ENCODE results near the gene SAP30BP.

DNA sequence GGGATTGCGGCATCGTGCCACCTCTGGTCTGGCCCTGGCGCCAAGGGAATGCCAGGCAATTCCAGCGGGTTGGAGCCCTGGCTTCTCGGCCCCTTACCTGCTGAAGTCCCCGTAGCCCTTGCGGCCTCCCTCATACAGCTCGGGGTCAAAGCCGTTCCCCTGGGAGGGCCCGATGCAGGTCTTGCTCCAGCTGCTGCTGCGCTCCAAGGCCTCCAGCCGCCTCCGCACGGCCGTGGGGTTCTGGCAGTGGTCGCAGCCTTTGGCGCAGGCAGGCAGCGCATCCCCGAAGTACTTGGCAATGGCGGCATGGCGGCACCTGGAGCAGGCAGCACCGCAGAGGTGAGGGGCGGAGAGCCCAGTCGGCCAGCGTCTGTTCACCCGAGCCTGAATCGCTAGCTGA lies 35.8 kb upstream of the SAP30BP start:
- TF ChIP-seq, protein P1, sequence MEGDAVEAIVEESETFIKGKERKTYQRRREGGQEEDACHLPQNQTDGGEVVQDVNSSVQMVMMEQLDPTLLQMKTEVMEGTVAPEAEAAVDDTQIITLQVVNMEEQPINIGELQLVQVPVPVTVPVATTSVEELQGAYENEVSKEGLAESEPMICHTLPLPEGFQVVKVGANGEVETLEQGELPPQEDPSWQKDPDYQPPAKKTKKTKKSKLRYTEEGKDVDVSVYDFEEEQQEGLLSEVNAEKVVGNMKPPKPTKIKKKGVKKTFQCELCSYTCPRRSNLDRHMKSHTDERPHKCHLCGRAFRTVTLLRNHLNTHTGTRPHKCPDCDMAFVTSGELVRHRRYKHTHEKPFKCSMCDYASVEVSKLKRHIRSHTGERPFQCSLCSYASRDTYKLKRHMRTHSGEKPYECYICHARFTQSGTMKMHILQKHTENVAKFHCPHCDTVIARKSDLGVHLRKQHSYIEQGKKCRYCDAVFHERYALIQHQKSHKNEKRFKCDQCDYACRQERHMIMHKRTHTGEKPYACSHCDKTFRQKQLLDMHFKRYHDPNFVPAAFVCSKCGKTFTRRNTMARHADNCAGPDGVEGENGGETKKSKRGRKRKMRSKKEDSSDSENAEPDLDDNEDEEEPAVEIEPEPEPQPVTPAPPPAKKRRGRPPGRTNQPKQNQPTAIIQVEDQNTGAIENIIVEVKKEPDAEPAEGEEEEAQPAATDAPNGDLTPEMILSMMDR (IDR thresholded peaks at IDR 0.05; ENCODE audit: low read depth, low read length): no peak
- no peak for TF ChIP-seq EZH2phosphoT487 (IDR thresholded peaks at IDR 0.05; ENCODE audit: low read depth)
